GM12878 (cell line): ENCODE data around the gene ZNF837. TPM values are rescaled to one million over a fixed set of nuclear protein-coding genes. Genes with fewer than 3 reads are reported as not detected.

Experiments
- ATAC-seq: fragments of 200-7000 bp; cut with Tn5 transposase; 3 replicates; pipeline ENCODE4 v1.9.1; 2020; ENCODE audit warnings: mild to moderate bottlenecking, moderate library complexity
- BruUV-seq: library from RNA; stranded (reverse); fragments of 400-500 nt; replicated peaks from 2 replicates; lab custom pipeline; 2021; lab: Mats Ljungman, UMichigan
- CTCF ChIA-PET: fragments of 300-600 bp; sonication (Branson Sonifier 250); formaldehyde crosslinking; extraction: SDS; loops from one replicate; lab custom pipeline; 2021; ENCODE audit warnings: inconsistent platforms; lab: Yijun Ruan, JAX
- POLR2A ChIA-PET: fragments of 350-600 bp; formaldehyde crosslinking; extraction: SDS; loops from one replicate; lab custom pipeline; 2021; ENCODE audit warnings: inconsistent platforms; lab: Charles Lee
- RAD21 ChIA-PET: fragments of 300-600 bp; sonication (Branson Sonifier 250); formaldehyde crosslinking; loops from one replicate; lab custom pipeline; 2023; ENCODE audit warnings: antibody characterized with exemption; ENCODE audit not compliant: unreplicated experiment; lab: Charles Lee
- SMC1A ChIA-PET: fragments of 300-600 bp; sonication (Branson Sonifier 250); formaldehyde crosslinking; loops from one replicate; lab custom pipeline; 2023; ENCODE audit not compliant: unreplicated experiment, uncharacterized antibody; lab: Charles Lee
- DNase-seq: peaks from one replicate; pipeline ENCODE4 v3.0.0-alpha.2; 2011; ENCODE audit warnings: low read depth, low spot score
- FAIRE-seq: peaks from 3 replicates; lab custom pipeline; 2011; peaks lifted over from hg19 to GRCh38; lab: Jason Lieb, UNC
- H2AFZ ChIP-seq: 2 replicates; pipeline ENCODE4 v1.6.0; 2011; ENCODE audit warnings: low read depth, low read length, control low read depth; ENCODE audit not compliant: control insufficient read depth
- H3K27ac ChIP-seq: 2 replicates; pipeline ENCODE4 v1.5.1; 2011; ENCODE audit warnings: control low read depth; ENCODE audit not compliant: control insufficient read depth, insufficient read depth
- H3K27me3 ChIP-seq, 2 experiments: replicated peaks in 1 of 2; 2 replicates each; pipeline versions ENCODE4 v1.6.0 to v1.6.1; 2011; ENCODE audit warnings: low read length in 1 of 2; ENCODE audit not compliant: control insufficient read depth in 2 of 2, insufficient read depth in 2 of 2
- H3K36me3 ChIP-seq, 2 experiments: 2 replicates each; pipeline ENCODE4 v1.5.1; 2011; ENCODE audit warnings: low read length in 1 of 2; ENCODE audit not compliant: control insufficient read depth in 2 of 2, insufficient read depth in 2 of 2
- H3K4me1 ChIP-seq: 2 replicates; pipeline ENCODE4 v1.6.1; 2011; ENCODE audit warnings: mild to moderate bottlenecking, low read length, moderate library complexity, mixed read lengths; ENCODE audit not compliant: control insufficient read depth, insufficient read depth
- H3K4me2 ChIP-seq: 2 replicates; pipeline ENCODE4 v1.6.0; 2011; ENCODE audit warnings: control low read depth; ENCODE audit not compliant: control insufficient read depth, insufficient read depth
- H3K4me3 ChIP-seq: fragments of 200-600 bp; sonication (generic); 2 replicates; pipeline ENCODE4 v1.5.1; 2016
- H3K79me2 ChIP-seq: 2 replicates; pipeline ENCODE4 v1.6.0; 2011; ENCODE audit warnings: low read length; ENCODE audit not compliant: control insufficient read depth, insufficient read depth
- H3K9ac ChIP-seq: 2 replicates; pipeline ENCODE4 v1.8.0; 2011; ENCODE audit warnings: low read length, control low read depth, mixed read lengths; ENCODE audit not compliant: control insufficient read depth, insufficient read depth
- H3K9me3 ChIP-seq: replicated peaks from 3 replicates; pipeline ENCODE4 v1.5.1; 2011; ENCODE audit warnings: mild to moderate bottlenecking, low read length; ENCODE audit not compliant: control insufficient read depth, insufficient read depth
- H4K20me1 ChIP-seq: 2 replicates; pipeline ENCODE4 v1.6.0; 2011; ENCODE audit not compliant: control insufficient read depth, insufficient read depth
- HDAC2 ChIP-seq: fragments of 200-600 bp; sonication (generic); IDR thresholded peaks from 2 replicates; pipeline ENCODE4 v1.6.1; 2017
- HDAC6 ChIP-seq: fragments of 200-600 bp; sonication (generic); IDR thresholded peaks from one replicate; pipeline ENCODE4 v1.8.0; 2017; ENCODE audit warnings: antibody characterized with exemption; ENCODE audit not compliant: unreplicated experiment
- SRF ChIP-seq, 2 experiments: IDR thresholded peaks; 2 replicates each; pipeline ENCODE4 v1.6.1; 2011; ENCODE audit warnings: low read depth in 2 of 2, low read length in 2 of 2, mild to moderate bottlenecking in 1 of 2, moderate library complexity in 1 of 2
- STAT1 ChIP-seq: fragments of 450-650 bp; conservative IDR thresholded peaks from 2 replicates; pipeline ENCODE4 v1.6.1; 2014; ENCODE audit warnings: antibody characterized with exemption, mild to moderate bottlenecking
- TARDBP ChIP-seq: IDR thresholded peaks from 2 replicates; pipeline ENCODE4 v1.6.1; 2016; ENCODE audit warnings: borderline replicate concordance
- ZSCAN29 ChIP-seq: fragments of 450-650 bp; IDR thresholded peaks from 2 replicates; pipeline ENCODE4 v1.6.1; 2017; ENCODE audit warnings: mild to moderate bottlenecking, moderate library complexity
- WGBS: methylation state at CpG from one replicate; pipeline ENCODE4 v1.1.6; 2016; ENCODE audit warnings: low lambda C conversion rate; ENCODE audit not compliant: insufficient replicate concordance, insufficient coverage; ENCODE audit errors: missing lambda C conversion rate; 5-methylcytosine and 5-hydroxymethylcytosine counted together
- in situ Hi-C: fragments of 300-500 bp; cut with MboI; formaldehyde crosslinking; loops from 9 replicates; pipeline ENCODE4 v1.14.3; 2018; ENCODE audit warnings: mixed read lengths
- intact Hi-C: fragments of 100-400 bp; cut with micrococcal nuclease; formaldehyde crosslinking; loops from one replicate; pipeline ENCODE4 v1.14.2; 2022; ENCODE audit not compliant: unreplicated experiment
- polyA plus RNA-seq, 11 experiments: library from polyadenylated mRNA; depleted of rRNA in 4 of 11; unstranded in 6 of 11; stranded (reverse) in 5 of 11; fragments of >200 nt; fragmentation: Nextera tagmentation in 4 of 11; fragmentation: Illumina TruSeq in 1 of 11; extraction: Ambion mirVana in 4 of 11; extraction: Trizol in 1 of 11; gene quantifications; 1 replicate in 1 of 11; 2 replicates in 10 of 11; pipeline versions ENCODE4 v1.2.1 to v1.2.3, GENCODE V29; 2011 to 2016; ENCODE audit warnings: inconsistent platforms in 2 of 11, missing spikeins in 2 of 11, low read depth in 1 of 11
- total RNA-seq, 4 experiments: library from RNA; depleted of rRNA in 3 of 4; stranded (reverse); fragments of >200 nt in 3 of 4; fragmentation: Illumina TruSeq in 1 of 4; extraction: Trizol in 1 of 4; gene quantifications; 2 replicates each; pipeline versions ENCODE4 v1.2.1 to v1.2.3, GENCODE V29; 2013 to 2021
- TF ChIP-seq, protein P1 (sequence below): fragments of 450-650 bp; IDR thresholded peaks from 2 replicates; pipeline ENCODE4 v1.6.1; 2017; ENCODE audit warnings: mild to moderate bottlenecking, moderate library complexity
- TF ChIP-seq, protein P2 (sequence below): fragments of 450-650 bp; formaldehyde crosslinking; IDR thresholded peaks from 2 replicates; pipeline ENCODE4 v1.4.0; 2020; ENCODE audit warnings: mild to moderate bottlenecking, moderate library complexity
- TF ChIP-seq, protein P3 (sequence below): fragments of 450-650 bp; IDR thresholded peaks from 2 replicates; pipeline ENCODE4 v1.6.1; 2018; ENCODE audit warnings: borderline replicate concordance, mild to moderate bottlenecking; ENCODE audit not compliant: partially characterized antibody

Gene ZNF837
- total and polyA plus RNA-seq, 10 of the 15 experiments (the other 5 are each of a cell fraction or from before 2014, with no cell fraction given), result 0.07 to 2.9 (median 2.0) TPM; not detected in 2

DNA sequence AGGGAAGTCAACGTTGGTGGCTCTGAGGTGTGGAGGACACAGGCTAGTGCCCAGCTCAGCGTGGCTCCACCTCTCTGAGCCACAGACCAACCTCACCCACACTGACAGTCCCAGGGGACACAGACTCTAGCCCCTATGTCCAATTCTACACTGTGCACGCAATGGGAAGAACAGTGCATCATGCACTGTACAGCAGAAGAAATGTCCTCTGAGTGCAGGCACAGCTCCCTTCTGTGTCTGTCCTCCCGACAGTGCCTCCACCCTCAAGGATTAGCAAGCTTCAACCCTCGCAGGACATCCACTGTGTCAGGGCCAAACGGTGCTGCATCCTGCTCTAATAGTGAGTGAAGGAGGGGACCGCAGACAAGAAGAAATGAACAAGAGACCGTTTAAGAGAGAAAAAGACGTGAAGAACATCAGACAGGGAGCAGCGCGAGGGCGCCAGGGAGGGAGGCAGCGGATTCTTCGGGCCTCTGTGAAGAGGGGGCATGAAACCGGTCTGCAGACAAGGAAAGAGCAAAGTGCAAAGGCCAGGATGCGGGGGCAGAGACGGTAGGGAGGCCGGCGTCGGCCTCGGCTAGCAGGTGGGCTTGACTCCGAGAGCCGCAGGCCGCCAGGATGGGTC is 681 bp downstream of the ZNF837 start (continued):
- TF ChIP-seq HDAC6 (no peak), TARDBP (no peak), SRF (IDR thresholded peaks at IDR 0.05; ENCODE audit: low read depth in 2 of 2, low read length in 2 of 2) (no peak)

DNA sequence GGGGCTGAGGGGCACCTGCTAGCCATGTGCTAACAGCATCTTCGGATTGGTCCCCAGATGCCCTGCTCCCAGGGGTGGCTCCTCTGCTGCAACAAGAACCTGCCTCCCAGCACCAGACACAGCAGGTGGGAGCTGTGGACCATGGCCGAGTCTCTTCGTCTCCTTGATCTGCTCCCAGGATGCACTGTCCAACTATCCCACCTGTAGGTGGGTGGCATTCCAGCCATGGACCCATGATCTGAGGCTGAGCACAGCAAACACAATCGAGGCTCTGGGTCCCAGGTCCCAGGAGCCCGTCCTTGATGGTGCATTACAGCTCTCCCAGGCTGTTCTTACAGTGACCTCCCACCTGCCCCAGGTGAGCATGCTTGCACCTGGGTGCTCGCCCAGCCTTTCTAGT is 1.6 kb downstream of the ZNF837 start:
- no peak overlapping the region for H3K27ac ChIP-seq
- peaks cover 13% of the 10 kb centered on the region for H3K4me1 ChIP-seq
- no peaks in the 10 kb centered on the region for H4K20me1 ChIP-seq
- CTCF ChIA-PET, result interaction anchor here (0.9 to 1.5 kb wide), 2 partner anchors 16 to 141 kb away, joined by 3 to 8 read pairs; partner anchors contain the start of genes ZBTB45 and ZNF497
- H3K27me3 ChIP-seq, result no peaks in the 10 kb centered on the region
- H3K9ac ChIP-seq, result no peak overlapping the region
- FAIRE-seq, result no peak
- H3K36me3 ChIP-seq, result no peaks in the 10 kb centered on the region
- no peak for ATAC-seq
- 59% methylated on average over 6 of the region's 6 CpGs for WGBS
- peak overlapping the region; percentile 67; the same call in 1 of the 2 replicates for H3K4me3 ChIP-seq
- no peak for DNase-seq
- H3K9me3 ChIP-seq, result no peaks in the 10 kb centered on the region
- H2AFZ ChIP-seq, result no peak overlapping the region
- RAD21 ChIA-PET, result interaction anchor here (1.7 kb wide), 1 partner anchor 16 kb away, joined by 5 read pairs; no protein-coding TSS in a partner anchor
- H3K4me2 ChIP-seq, result peak overlapping the region; percentile 99
- SMC1A ChIA-PET, result interaction anchor here (1.0 to 1.4 kb wide), 2 partner anchors 17 to 50 kb away, joined by 3 to 4 read pairs; partner anchors contain the start of gene ZNF497
- H3K79me2 ChIP-seq, result peaks cover 3% of the 10 kb centered on the region
- no TSS peak for BruUV-seq
- POLR2A ChIA-PET, result interaction anchor here (0.5 to 2.2 kb wide), 5 partner anchors 15 to 536 kb away, joined by 3 to 5 read pairs (median 3); partner anchors contain the start of gene ZNF497
- in situ Hi-C loops, result no loop called here
- intact Hi-C loops, result no loop called here
- TF ChIP-seq, protein P1, sequence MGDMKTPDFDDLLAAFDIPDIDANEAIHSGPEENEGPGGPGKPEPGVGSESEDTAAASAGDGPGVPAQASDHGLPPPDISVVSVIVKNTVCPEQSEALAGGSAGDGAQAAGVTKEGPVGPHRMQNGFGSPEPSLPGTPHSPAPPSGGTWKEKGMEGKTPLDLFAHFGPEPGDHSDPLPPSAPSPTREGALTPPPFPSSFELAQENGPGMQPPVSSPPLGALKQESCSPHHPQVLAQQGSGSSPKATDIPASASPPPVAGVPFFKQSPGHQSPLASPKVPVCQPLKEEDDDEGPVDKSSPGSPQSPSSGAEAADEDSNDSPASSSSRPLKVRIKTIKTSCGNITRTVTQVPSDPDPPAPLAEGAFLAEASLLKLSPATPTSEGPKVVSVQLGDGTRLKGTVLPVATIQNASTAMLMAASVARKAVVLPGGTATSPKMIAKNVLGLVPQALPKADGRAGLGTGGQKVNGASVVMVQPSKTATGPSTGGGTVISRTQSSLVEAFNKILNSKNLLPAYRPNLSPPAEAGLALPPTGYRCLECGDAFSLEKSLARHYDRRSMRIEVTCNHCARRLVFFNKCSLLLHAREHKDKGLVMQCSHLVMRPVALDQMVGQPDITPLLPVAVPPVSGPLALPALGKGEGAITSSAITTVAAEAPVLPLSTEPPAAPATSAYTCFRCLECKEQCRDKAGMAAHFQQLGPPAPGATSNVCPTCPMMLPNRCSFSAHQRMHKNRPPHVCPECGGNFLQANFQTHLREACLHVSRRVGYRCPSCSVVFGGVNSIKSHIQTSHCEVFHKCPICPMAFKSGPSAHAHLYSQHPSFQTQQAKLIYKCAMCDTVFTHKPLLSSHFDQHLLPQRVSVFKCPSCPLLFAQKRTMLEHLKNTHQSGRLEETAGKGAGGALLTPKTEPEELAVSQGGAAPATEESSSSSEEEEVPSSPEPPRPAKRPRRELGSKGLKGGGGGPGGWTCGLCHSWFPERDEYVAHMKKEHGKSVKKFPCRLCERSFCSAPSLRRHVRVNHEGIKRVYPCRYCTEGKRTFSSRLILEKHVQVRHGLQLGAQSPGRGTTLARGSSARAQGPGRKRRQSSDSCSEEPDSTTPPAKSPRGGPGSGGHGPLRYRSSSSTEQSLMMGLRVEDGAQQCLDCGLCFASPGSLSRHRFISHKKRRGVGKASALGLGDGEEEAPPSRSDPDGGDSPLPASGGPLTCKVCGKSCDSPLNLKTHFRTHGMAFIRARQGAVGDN, result no peak
- TF ChIP-seq STAT1 (no peak), ZSCAN29 (no peak), HDAC2 (no peak), HDAC6 (no peak)
- TF ChIP-seq, protein P2, sequence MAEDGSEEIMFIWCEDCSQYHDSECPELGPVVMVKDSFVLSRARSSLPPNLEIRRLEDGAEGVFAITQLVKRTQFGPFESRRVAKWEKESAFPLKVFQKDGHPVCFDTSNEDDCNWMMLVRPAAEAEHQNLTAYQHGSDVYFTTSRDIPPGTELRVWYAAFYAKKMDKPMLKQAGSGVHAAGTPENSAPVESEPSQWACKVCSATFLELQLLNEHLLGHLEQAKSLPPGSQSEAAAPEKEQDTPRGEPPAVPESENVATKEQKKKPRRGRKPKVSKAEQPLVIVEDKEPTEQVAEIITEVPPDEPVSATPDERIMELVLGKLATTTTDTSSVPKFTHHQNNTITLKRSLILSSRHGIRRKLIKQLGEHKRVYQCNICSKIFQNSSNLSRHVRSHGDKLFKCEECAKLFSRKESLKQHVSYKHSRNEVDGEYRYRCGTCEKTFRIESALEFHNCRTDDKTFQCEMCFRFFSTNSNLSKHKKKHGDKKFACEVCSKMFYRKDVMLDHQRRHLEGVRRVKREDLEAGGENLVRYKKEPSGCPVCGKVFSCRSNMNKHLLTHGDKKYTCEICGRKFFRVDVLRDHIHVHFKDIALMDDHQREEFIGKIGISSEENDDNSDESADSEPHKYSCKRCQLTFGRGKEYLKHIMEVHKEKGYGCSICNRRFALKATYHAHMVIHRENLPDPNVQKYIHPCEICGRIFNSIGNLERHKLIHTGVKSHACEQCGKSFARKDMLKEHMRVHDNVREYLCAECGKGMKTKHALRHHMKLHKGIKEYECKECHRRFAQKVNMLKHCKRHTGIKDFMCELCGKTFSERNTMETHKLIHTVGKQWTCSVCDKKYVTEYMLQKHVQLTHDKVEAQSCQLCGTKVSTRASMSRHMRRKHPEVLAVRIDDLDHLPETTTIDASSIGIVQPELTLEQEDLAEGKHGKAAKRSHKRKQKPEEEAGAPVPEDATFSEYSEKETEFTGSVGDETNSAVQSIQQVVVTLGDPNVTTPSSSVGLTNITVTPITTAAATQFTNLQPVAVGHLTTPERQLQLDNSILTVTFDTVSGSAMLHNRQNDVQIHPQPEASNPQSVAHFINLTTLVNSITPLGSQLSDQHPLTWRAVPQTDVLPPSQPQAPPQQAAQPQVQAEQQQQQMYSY (CRISPR knock-in tag), result no peak
- TF ChIP-seq, protein P3, sequence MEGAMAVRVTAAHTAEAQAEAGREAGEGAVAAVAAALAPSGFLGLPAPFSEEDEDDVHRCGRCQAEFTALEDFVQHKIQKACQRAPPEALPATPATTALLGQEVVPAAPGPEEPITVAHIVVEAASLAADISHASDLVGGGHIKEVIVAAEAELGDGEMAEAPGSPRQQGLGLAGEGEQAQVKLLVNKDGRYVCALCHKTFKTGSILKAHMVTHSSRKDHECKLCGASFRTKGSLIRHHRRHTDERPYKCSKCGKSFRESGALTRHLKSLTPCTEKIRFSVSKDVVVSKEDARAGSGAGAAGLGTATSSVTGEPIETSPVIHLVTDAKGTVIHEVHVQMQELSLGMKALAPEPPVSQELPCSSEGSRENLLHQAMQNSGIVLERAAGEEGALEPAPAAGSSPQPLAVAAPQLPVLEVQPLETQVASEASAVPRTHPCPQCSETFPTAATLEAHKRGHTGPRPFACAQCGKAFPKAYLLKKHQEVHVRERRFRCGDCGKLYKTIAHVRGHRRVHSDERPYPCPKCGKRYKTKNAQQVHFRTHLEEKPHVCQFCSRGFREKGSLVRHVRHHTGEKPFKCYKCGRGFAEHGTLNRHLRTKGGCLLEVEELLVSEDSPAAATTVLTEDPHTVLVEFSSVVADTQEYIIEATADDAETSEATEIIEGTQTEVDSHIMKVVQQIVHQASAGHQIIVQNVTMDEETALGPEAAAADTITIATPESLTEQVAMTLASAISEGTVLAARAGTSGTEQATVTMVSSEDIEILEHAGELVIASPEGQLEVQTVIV, result no peak
